GM20000 (cell line): ENCODE data around the gene GABRB1.

Source experiments
- DNase-seq: peaks from one replicate; pipeline ENCODE4 v3.0.0; 2012; ENCODE audit warnings: low spot score
- TF ChIP-seq, protein P1 (sequence below): IDR thresholded peaks from 2 replicates; pipeline ENCODE4 v1.5.1; 2012; ENCODE audit warnings: mild to moderate bottlenecking, control low read depth; ENCODE audit errors: extremely low read depth, missing control alignments

The GABRB1 gene

DNA sequence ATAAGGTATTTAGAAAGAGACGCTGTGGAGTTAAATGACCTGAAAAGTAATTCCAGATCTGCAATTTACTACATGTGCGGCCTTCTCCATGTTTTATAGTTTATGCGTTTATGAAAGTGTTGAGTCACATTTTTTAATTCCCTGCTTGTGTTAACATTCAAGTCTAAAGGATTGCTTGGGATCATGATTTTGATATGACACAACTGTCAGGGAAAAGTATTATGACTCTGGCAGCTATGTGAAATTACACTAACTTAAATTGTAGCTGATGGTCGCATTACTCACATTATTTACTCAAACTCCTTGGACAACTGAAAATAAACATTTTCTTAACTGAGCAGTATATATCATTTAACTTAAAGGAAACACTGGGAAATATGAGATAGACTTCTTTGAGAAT is 14.3 kb upstream of the GABRB1 start:
- no peak for DNase-seq
- TF ChIP-seq, protein P1, sequence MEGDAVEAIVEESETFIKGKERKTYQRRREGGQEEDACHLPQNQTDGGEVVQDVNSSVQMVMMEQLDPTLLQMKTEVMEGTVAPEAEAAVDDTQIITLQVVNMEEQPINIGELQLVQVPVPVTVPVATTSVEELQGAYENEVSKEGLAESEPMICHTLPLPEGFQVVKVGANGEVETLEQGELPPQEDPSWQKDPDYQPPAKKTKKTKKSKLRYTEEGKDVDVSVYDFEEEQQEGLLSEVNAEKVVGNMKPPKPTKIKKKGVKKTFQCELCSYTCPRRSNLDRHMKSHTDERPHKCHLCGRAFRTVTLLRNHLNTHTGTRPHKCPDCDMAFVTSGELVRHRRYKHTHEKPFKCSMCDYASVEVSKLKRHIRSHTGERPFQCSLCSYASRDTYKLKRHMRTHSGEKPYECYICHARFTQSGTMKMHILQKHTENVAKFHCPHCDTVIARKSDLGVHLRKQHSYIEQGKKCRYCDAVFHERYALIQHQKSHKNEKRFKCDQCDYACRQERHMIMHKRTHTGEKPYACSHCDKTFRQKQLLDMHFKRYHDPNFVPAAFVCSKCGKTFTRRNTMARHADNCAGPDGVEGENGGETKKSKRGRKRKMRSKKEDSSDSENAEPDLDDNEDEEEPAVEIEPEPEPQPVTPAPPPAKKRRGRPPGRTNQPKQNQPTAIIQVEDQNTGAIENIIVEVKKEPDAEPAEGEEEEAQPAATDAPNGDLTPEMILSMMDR = no peak

DNA sequence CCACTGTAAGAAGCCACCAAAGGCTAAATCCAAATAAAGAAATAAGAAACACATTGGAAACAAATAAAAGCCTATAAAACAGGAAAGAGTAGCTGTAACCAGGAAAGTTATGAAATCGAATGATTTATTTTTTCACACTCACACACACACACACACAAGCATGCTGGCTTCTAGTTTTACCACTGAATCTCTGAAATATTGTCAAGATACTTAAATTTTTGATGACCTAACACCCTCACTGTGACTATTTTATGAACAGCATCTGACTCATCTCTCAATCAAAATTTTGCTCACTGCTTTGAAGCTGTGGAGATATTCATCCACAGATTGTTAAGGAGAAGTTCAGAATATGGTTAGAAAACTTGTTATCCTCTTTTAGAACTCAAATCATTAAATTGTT is 13.9 kb upstream of the GABRB1 start:
- DNase-seq = no peak
- TF ChIP-seq, protein P1 = no peak

DNA sequence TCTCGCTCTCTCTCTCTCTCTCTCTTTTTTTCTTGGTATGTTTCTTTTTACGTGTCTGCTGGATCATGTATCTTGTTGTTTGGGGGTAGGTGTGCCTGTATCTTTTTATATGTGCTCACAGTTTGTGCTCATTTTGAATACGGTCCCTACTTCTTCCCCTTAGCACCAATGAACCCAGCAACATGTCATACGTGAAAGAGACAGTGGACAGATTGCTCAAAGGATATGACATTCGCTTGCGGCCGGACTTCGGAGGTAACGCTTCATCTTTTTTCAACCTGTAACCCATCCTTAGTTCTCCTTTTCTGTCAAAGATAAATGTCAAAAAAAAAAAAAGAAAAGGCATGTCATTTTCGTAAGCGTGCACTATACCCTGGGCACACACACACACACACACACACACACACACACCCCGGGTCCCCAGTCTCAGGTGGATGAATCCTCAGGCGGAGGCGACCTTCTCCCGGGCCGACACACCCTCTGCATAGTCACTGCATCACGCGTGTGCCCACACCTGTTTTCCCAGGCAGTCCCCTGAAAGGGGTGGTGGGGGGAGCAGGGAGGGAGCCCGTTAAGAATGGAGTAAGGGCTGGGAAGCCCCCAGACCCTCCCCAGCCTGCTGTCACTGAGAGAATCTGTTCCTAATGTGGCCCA is 511 bp downstream of the GABRB1 start:
- TF ChIP-seq, protein P1 = no peak
- peak; percentile 14 for DNase-seq

GRCh38 chr4:47032405-47033106 is 1.2 kb downstream of the GABRB1 start:
- peak; percentile 60 for DNase-seq
- TF ChIP-seq, protein P1 = peak; percentile 77

- TF ChIP-seq, protein P1 = no peak
- no peak for DNase-seq
Observed at GRCh38 chr4:47038263-47038662, 6.9 kb downstream of the GABRB1 start.

GRCh38 chr4:47040828-47041227 is 9.5 kb downstream of the GABRB1 start:
- no peak for DNase-seq
- TF ChIP-seq, protein P1 = no peak

GRCh38 chr4:47043821-47044220 is 12.5 kb downstream of the GABRB1 start:
- no peak for DNase-seq
- TF ChIP-seq, protein P1 = no peak
